Neuronal stem cell (in vitro differentiated cells): ENCODE results near the gene ZNF665.

Experiments
- DNase-seq: peaks from one replicate; pipeline ENCODE4 v3.0.0-alpha.2; 2013; ENCODE audit warnings: low spot score
- H2AFZ ChIP-seq: one replicate; pipeline ENCODE4 v1.6.1; 2013; ENCODE audit warnings: mild to moderate bottlenecking, low read length, inconsistent platforms
- H2AK5ac ChIP-seq: 2 replicates; pipeline ENCODE4 v1.6.1; 2013; ENCODE audit warnings: low read depth, mild to moderate bottlenecking, inconsistent platforms, low read length, moderate library complexity, mixed read lengths
- H2BK120ac ChIP-seq: 2 replicates; pipeline ENCODE4 v1.6.1; 2013; ENCODE audit warnings: low read depth, mild to moderate bottlenecking, inconsistent platforms, low read length, moderate library complexity, mixed read lengths
- H2BK12ac ChIP-seq: one replicate; pipeline ENCODE4 v1.6.1; 2013; ENCODE audit warnings: low read length, inconsistent platforms
- H2BK15ac ChIP-seq: 2 replicates; pipeline ENCODE4 v1.6.1; 2013; ENCODE audit warnings: mild to moderate bottlenecking, low read length, inconsistent platforms, mixed read lengths
- H2BK5ac ChIP-seq: one replicate; pipeline ENCODE4 v1.6.1; 2013; ENCODE audit warnings: inconsistent platforms, mild to moderate bottlenecking, low read length, moderate library complexity
- H3K14ac ChIP-seq: one replicate; pipeline ENCODE4 v1.6.1; 2013; ENCODE audit warnings: low read length, inconsistent platforms
- H3K18ac ChIP-seq: 2 replicates; pipeline ENCODE4 v1.6.1; 2013; ENCODE audit warnings: low read length, inconsistent platforms
- H3K23ac ChIP-seq: 2 replicates; pipeline ENCODE4 v1.6.1; 2013; ENCODE audit warnings: low read depth, mild to moderate bottlenecking, mixed read lengths, low read length, inconsistent platforms; ENCODE audit not compliant: poor library complexity
- H3K27ac ChIP-seq: replicated peaks from 3 replicates; pipeline ENCODE4 v1.5.1; 2013; ENCODE audit warnings: low read length, inconsistent platforms
- H3K27me3 ChIP-seq, 3 experiments: 2 replicates each; pipeline ENCODE4 v1.6.1; 2013; ENCODE audit warnings: low read length in 3 of 3, mild to moderate bottlenecking in 2 of 3, inconsistent platforms in 1 of 3, low read depth in 1 of 3, mixed read lengths in 1 of 3, moderate library complexity in 1 of 3; ENCODE audit not compliant: control insufficient read depth in 3 of 3, insufficient read depth in 3 of 3
- H3K36me3 ChIP-seq, 2 donors: replicated peaks in 1 of 2; 2 replicates each; pipeline ENCODE4 v1.6.1; 2013; ENCODE audit warnings: low read length in 2 of 2; ENCODE audit not compliant: control insufficient read depth in 2 of 2, insufficient read depth in 2 of 2
- H3K4ac ChIP-seq: 2 replicates; pipeline ENCODE4 v1.6.1; 2013; ENCODE audit warnings: inconsistent platforms, mild to moderate bottlenecking, low read length, moderate library complexity
- H3K4me1 ChIP-seq, 2 donors: 1 replicate in 1 of 2; 2 replicates in 1 of 2; pipeline ENCODE4 v1.6.1; 2013; ENCODE audit warnings: low read length in 2 of 2, low read depth in 1 of 2; ENCODE audit not compliant: control insufficient read depth in 2 of 2, insufficient read depth in 1 of 2
- H3K4me2 ChIP-seq: one replicate; pipeline ENCODE4 v1.6.1; 2013; ENCODE audit warnings: mild to moderate bottlenecking, low read length, inconsistent platforms; ENCODE audit not compliant: insufficient read depth, poor library complexity, severe bottlenecking
- H3K4me3 ChIP-seq, 2 donors: 2 replicates each; pipeline ENCODE4 v1.5.1; 2013; ENCODE audit warnings: low read length in 2 of 2, mild to moderate bottlenecking in 2 of 2, inconsistent platforms in 1 of 2, moderate library complexity in 1 of 2
- H3K79me1 ChIP-seq: one replicate; pipeline ENCODE4 v1.6.1; 2013; ENCODE audit warnings: low read depth, mild to moderate bottlenecking, inconsistent platforms, low read length, moderate library complexity
- H3K9ac ChIP-seq: one replicate; pipeline ENCODE4 v1.6.1; 2013; ENCODE audit warnings: mild to moderate bottlenecking, low read depth, low read length, inconsistent platforms; ENCODE audit not compliant: poor library complexity
- H3K9me3 ChIP-seq, 2 donors: replicated peaks in 1 of 2; 2 replicates each; pipeline versions ENCODE3 to v1.6.1; 2013; ENCODE audit warnings: low read length in 2 of 2, mild to moderate bottlenecking in 2 of 2, inconsistent platforms in 1 of 2, low read depth in 1 of 2, mixed read lengths in 1 of 2, moderate library complexity in 1 of 2; ENCODE audit not compliant: control insufficient read depth in 2 of 2, insufficient read depth in 1 of 2
- H4K8ac ChIP-seq: one replicate; pipeline ENCODE4 v1.6.1; 2013; ENCODE audit warnings: low read depth, mild to moderate bottlenecking, inconsistent platforms, low read length, moderate library complexity
- H4K91ac ChIP-seq: one replicate; pipeline ENCODE4 v1.6.1; 2013; ENCODE audit warnings: low read length, low read depth, mild to moderate bottlenecking, inconsistent platforms; ENCODE audit not compliant: poor library complexity
- WGBS, 2 donors: extraction: QIAGEN DNeasy Blood & Tissue Kit; methylation state at CpG; one replicate each; pipeline ENCODE4 v1.1.7; 2013; ENCODE audit warnings: missing lambda C conversion rate in 2 of 2, mixed read lengths in 1 of 2; ENCODE audit not compliant: insufficient read length in 2 of 2, insufficient replicate concordance in 1 of 2; ENCODE audit errors: extremely low coverage in 2 of 2; 5-methylcytosine and 5-hydroxymethylcytosine counted together

The ZNF665 gene

GRCh38 chr19:53183146-53183764, 9.9 kb downstream of the ZNF665 start:
- Histone ChIP-seq H2BK120ac (no peak overlapping the region), H2AFZ (no peak overlapping the region), H3K23ac (no peak overlapping the region), H2BK12ac (no peak overlapping the region), H3K27ac (no peak overlapping the region), H3K79me1 (no peaks in the 10 kb centered on the region), H3K9me3 (peaks cover 3 to 22% of the 10 kb centered on the region in 2 donors), H3K4ac (no peak overlapping the region), H3K9ac (no peak overlapping the region), H3K4me3 (no peak overlapping the region), H3K27me3 (no peaks in the 10 kb centered on the region), H2BK5ac (no peak overlapping the region), H2BK15ac (no peak overlapping the region), H3K4me1 (no peaks in the 10 kb centered on the region), H3K18ac (no peak overlapping the region), H3K36me3 (peaks cover 5 to 35% of the 10 kb centered on the region in 2 donors), H3K4me2 (no peak overlapping the region), H2AK5ac (no peak overlapping the region), H4K8ac (no peak overlapping the region), H4K91ac (no peak overlapping the region), H3K14ac (no peak overlapping the region)
- DNase-seq, result no peak
- no CpG with 5 or more reads among the region's 6 CpGs for WGBS, 2 donors

GRCh38 chr19:53182202-53182601, 11.0 kb downstream of the ZNF665 start:
- Histone ChIP-seq H3K79me1 (no peaks in the 10 kb centered on the region), H3K27ac (no peak overlapping the region), H3K4ac (no peak overlapping the region), H2AFZ (no peak overlapping the region), H3K14ac (no peak overlapping the region), H2BK12ac (no peak overlapping the region), H3K9ac (no peak overlapping the region), H2AK5ac (no peak overlapping the region), H3K18ac (no peak overlapping the region), H2BK5ac (no peak overlapping the region), H3K4me3 (no peak overlapping the region), H2BK120ac (no peak overlapping the region), H2BK15ac (no peak overlapping the region), H3K9me3 (peaks cover 3 to 22% of the 10 kb centered on the region in 2 donors), H3K23ac (no peak overlapping the region), H3K36me3 (peaks cover 5 to 35% of the 10 kb centered on the region in 2 donors), H3K27me3 (no peaks in the 10 kb centered on the region), H3K4me1 (no peaks in the 10 kb centered on the region), H4K91ac (no peak overlapping the region), H4K8ac (no peak overlapping the region), H3K4me2 (no peak overlapping the region)
- no CpG with 5 or more reads among the region's 10 CpGs for WGBS, 2 donors
- no peak for DNase-seq

- no CpG with 5 or more reads among the region's 5 CpGs for WGBS, 2 donors
- no peak overlapping the region for H4K8ac ChIP-seq
Observed at GRCh38 chr19:53177986-53178385, 15.2 kb downstream of the ZNF665 start.

DNA sequence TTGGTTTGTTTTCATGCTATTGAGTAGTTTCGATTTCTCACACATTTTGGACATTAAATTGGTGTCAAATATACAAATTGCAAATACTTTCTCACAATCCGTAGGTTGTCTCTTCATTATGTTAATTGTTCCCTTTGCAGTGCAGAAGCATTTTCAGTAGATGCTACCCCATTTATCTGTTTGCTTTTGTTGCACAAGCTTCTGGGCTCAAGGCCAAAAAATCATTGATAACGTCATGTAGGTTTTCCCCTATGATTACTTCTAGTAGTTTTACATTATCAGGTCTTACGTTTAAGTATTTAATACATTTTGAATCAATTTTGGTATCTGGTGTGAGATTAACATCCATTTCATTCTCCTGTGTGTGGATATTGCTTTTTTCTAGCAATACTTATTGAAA, 20.3 kb downstream of the ZNF665 start:
- H3K4me2 ChIP-seq, result no peak overlapping the region
- H3K4me1 ChIP-seq, result no peaks in the 10 kb centered on the region
- H2AFZ ChIP-seq, result no peak overlapping the region
- H3K27me3 ChIP-seq, result no peaks in the 10 kb centered on the region
- H4K8ac ChIP-seq, result no peak overlapping the region
- no peak overlapping the region for H2AK5ac ChIP-seq
- H3K4ac ChIP-seq, result no peak overlapping the region
- H3K23ac ChIP-seq, result no peak overlapping the region
- no peak overlapping the region for H3K14ac ChIP-seq
- no peak overlapping the region for H3K9ac ChIP-seq
- no peak overlapping the region for H3K4me3 ChIP-seq
- H3K9me3 ChIP-seq, result peaks cover 13 to 40% of the 10 kb centered on the region in 2 donors
- no peak overlapping the region for H3K18ac ChIP-seq
- no peak overlapping the region for H4K91ac ChIP-seq
- DNase-seq, result no peak
- no peak overlapping the region for H2BK12ac ChIP-seq
- H3K79me1 ChIP-seq, result no peaks in the 10 kb centered on the region
- WGBS, 2 donors, result no CpG with 5 or more reads among the region's 4 CpGs
- no peak overlapping the region for H2BK120ac ChIP-seq
- no peak overlapping the region for H2BK5ac ChIP-seq
- H3K27ac ChIP-seq, result no peak overlapping the region
- no peak overlapping the region for H2BK15ac ChIP-seq
- peaks cover 0 to 1% of the 10 kb centered on the region in 2 donors for H3K36me3 ChIP-seq

More at GRCh38 chr19:53177986-53178385, 15.2 kb downstream of the ZNF665 start:
- Histone ChIP-seq H4K91ac (no peak overlapping the region), H2AFZ (no peak overlapping the region), H3K9ac (no peak overlapping the region), H2AK5ac (no peak overlapping the region), H3K79me1 (no peaks in the 10 kb centered on the region), H3K4me3 (no peak overlapping the region), H3K27me3 (no peaks in the 10 kb centered on the region), H3K9me3 (peaks cover 13 to 37% of the 10 kb centered on the region in 2 donors), H3K18ac (no peak overlapping the region), H3K27ac (no peak overlapping the region), H3K23ac (no peak overlapping the region), H3K14ac (no peak overlapping the region), H2BK120ac (no peak overlapping the region), H3K4me2 (no peak overlapping the region), H3K36me3 (peaks cover 6 to 23% of the 10 kb centered on the region in 2 donors), H3K4me1 (no peaks in the 10 kb centered on the region), H2BK12ac (no peak overlapping the region), H2BK5ac (no peak overlapping the region), H2BK15ac (no peak overlapping the region), H3K4ac (no peak overlapping the region)
- no peak for DNase-seq
